ENCODE measurements around the gene ODAD2.

DNA sequence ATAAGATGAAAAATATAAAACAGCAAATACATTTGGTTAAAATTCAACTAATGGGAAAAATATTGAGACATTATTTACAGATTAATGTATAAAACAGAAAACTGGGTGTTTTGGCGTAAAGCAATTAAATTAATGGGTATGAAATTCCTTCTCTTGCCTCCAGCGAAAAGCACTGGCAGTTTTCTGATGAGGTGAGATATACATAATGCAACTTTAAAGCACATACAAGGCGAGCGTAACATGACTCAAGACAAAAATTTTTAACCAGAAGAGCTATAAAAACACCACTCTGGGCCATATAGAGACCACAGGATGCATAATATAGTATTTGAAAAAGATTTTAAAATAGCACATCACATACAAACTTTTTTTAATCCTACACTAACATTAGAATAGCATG, 120.6 kb downstream of the ODAD2 start:
- TF ChIP-seq, protein P1, sequence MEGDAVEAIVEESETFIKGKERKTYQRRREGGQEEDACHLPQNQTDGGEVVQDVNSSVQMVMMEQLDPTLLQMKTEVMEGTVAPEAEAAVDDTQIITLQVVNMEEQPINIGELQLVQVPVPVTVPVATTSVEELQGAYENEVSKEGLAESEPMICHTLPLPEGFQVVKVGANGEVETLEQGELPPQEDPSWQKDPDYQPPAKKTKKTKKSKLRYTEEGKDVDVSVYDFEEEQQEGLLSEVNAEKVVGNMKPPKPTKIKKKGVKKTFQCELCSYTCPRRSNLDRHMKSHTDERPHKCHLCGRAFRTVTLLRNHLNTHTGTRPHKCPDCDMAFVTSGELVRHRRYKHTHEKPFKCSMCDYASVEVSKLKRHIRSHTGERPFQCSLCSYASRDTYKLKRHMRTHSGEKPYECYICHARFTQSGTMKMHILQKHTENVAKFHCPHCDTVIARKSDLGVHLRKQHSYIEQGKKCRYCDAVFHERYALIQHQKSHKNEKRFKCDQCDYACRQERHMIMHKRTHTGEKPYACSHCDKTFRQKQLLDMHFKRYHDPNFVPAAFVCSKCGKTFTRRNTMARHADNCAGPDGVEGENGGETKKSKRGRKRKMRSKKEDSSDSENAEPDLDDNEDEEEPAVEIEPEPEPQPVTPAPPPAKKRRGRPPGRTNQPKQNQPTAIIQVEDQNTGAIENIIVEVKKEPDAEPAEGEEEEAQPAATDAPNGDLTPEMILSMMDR (IDR thresholded peaks at IDR 0.05) = no peak
- no peak for TF ChIP-seq EZH2 (IDR thresholded peaks at IDR 0.05; ENCODE audit: borderline replicate concordance, insufficient read depth, low read depth, low read length, poor library complexity, severe bottlenecking)

Data from B cell (primary cell).